Osteoblast (primary cell): ENCODE results near the gene CMKLR1. TPM values are rescaled to one million over a fixed set of nuclear protein-coding genes. Genes with fewer than 3 reads are reported as not detected.

Experiments
- DNase-seq: peaks from one replicate; pipeline ENCODE4 v3.0.0; 2011; ENCODE audit warnings: low spot score, mixed read lengths; ENCODE audit not compliant: insufficient read length; ENCODE audit errors: missing footprints
- H2AFZ ChIP-seq: 2 replicates; pipeline ENCODE4 v1.6.0; 2011; ENCODE audit warnings: mild to moderate bottlenecking, low read length
- H3K27ac ChIP-seq: 2 replicates; pipeline ENCODE4 v1.5.1; 2011; ENCODE audit warnings: mild to moderate bottlenecking, low read depth, low read length, moderate library complexity
- H3K27me3 ChIP-seq: 2 replicates; pipeline ENCODE4 v1.6.0; 2012; ENCODE audit warnings: mild to moderate bottlenecking, control low read depth, inconsistent platforms, low read length, moderate library complexity; ENCODE audit not compliant: insufficient read depth
- H3K36me3 ChIP-seq: 2 replicates; pipeline ENCODE4 v1.5.1; 2011; ENCODE audit warnings: mild to moderate bottlenecking, low read length, control low read depth, moderate library complexity; ENCODE audit not compliant: insufficient read depth
- H3K4me1 ChIP-seq: 2 replicates; pipeline ENCODE4 v1.5.1; 2011; ENCODE audit warnings: mild to moderate bottlenecking, low read length, control low read depth, moderate library complexity; ENCODE audit not compliant: insufficient read depth
- H3K4me2 ChIP-seq: 2 replicates; pipeline ENCODE4 v1.6.0; 2011; ENCODE audit warnings: mild to moderate bottlenecking, low read length; ENCODE audit not compliant: insufficient read depth
- H3K4me3 ChIP-seq: fragments of 200-600 bp; sonication (generic); 3 replicates; pipeline ENCODE4 v1.5.1; 2012; ENCODE audit warnings: mild to moderate bottlenecking, low read length, inconsistent platforms; ENCODE audit not compliant: insufficient read depth
- H3K79me2 ChIP-seq: 2 replicates; pipeline ENCODE4 v1.6.0; 2012; ENCODE audit warnings: mild to moderate bottlenecking, low read length, control low read depth, inconsistent platforms; ENCODE audit not compliant: insufficient read depth
- H3K9me3 ChIP-seq: 2 replicates; pipeline ENCODE4 v1.5.1; 2011; ENCODE audit warnings: low read depth, low read length, control low read depth
- H4K20me1 ChIP-seq: 2 replicates; pipeline ENCODE4 v1.6.0; 2012; ENCODE audit warnings: mild to moderate bottlenecking, low read length, control low read depth; ENCODE audit not compliant: insufficient read depth
- CTCF ChIP-seq: IDR thresholded peaks from 2 replicates; pipeline ENCODE4 v1.5.1; 2011; ENCODE audit warnings: mild to moderate bottlenecking, low read depth, low read length, moderate library complexity; ENCODE audit errors: extremely low read depth
- total RNA-seq: library from RNA; depleted of rRNA; stranded (reverse); fragments of >200 nt; gene quantifications from 2 replicates; pipeline ENCODE4 v1.2.3, GENCODE V29; 2012

The CMKLR1 gene
- total RNA-seq, 1 donor: 9.8 TPM

GRCh38 chr12:108298761-108299275, 40.3 kb downstream of the CMKLR1 start:
- no peak overlapping the region for H3K4me3 ChIP-seq
- TF ChIP-seq CTCF: no peak
- no peak for DNase-seq
- peaks cover 16% of the 10 kb centered on the region for H3K4me1 ChIP-seq
- no peaks in the 10 kb centered on the region for H3K36me3 ChIP-seq
- no peak overlapping the region for H3K27ac ChIP-seq
- H3K4me2 ChIP-seq: no peak overlapping the region
- H3K27me3 ChIP-seq: no peaks in the 10 kb centered on the region
- H4K20me1 ChIP-seq: peaks cover 4% of the 10 kb centered on the region
- no peaks in the 10 kb centered on the region for H3K9me3 ChIP-seq
- H2AFZ ChIP-seq: no peak overlapping the region
- no peaks in the 10 kb centered on the region for H3K79me2 ChIP-seq

DNA sequence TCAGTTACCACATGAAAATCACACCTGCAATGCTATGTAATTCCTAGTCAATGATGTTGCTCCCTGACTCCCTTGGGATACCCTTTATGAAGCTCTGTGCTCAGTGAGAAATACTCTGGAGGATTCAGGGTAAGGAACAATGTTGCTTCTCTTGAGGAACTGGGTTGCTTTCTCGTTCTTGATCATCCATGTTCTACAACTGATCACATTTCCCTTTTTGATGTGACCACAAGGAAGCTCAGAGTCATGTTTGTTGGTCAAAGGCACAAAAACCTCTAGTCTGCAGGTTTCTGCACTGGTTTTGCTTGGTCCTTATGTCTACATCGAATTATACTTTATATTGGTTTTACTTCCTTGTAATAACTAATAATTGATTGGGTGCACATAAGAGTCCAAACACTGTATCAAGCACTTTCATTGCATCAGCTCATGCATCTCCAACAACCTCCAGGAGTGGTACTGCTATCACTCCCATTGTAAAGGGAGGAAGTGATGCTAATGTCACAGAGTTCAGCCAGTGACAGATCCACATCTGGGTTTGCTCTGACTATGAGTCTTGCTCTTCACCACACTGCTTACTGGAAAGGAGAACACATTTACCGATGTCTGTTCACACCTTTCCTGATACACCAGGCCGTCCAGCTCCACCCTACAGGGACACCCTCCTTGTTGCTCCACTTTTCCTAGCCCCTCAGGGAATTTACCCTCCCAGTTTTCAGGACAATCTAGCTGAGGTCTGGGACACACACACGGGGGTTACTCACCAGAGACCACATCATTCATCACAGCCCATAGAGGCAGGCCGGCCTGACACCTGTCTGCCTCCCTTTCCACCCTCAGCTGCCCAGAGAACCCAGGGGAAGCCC, 41.0 kb downstream of the CMKLR1 start:
- H3K4me3 ChIP-seq: no peak overlapping the region
- H2AFZ ChIP-seq: no peak overlapping the region
- no peak overlapping the region for H3K27ac ChIP-seq
- no peaks in the 10 kb centered on the region for H3K79me2 ChIP-seq
- H4K20me1 ChIP-seq: peaks cover 7% of the 10 kb centered on the region
- no peaks in the 10 kb centered on the region for H3K9me3 ChIP-seq
- H3K36me3 ChIP-seq: no peaks in the 10 kb centered on the region
- no peak for TF ChIP-seq CTCF
- peaks cover 9% of the 10 kb centered on the region for H3K4me1 ChIP-seq
- H3K27me3 ChIP-seq: no peaks in the 10 kb centered on the region
- DNase-seq: no peak
- no peak overlapping the region for H3K4me2 ChIP-seq

GRCh38 chr12:108297424-108297823, 41.7 kb downstream of the CMKLR1 start:
- Histone ChIP-seq H3K4me2 (no peak overlapping the region), H3K36me3 (peaks cover 3% of the 10 kb centered on the region), H3K4me3 (no peak overlapping the region), H4K20me1 (peaks cover 7% of the 10 kb centered on the region), H2AFZ (no peak overlapping the region), H3K4me1 (peaks cover 2% of the 10 kb centered on the region), H3K9me3 (no peaks in the 10 kb centered on the region), H3K27me3 (no peaks in the 10 kb centered on the region), H3K27ac (no peak overlapping the region), H3K79me2 (no peaks in the 10 kb centered on the region)
- TF ChIP-seq CTCF: no peak
- DNase-seq: no peak

- no peaks in the 10 kb centered on the region for H3K79me2 ChIP-seq
- no peak overlapping the region for H3K4me2 ChIP-seq
- H3K4me1 ChIP-seq: no peaks in the 10 kb centered on the region
- no peaks in the 10 kb centered on the region for H3K27me3 ChIP-seq
- no peak overlapping the region for H3K4me3 ChIP-seq
- H3K9me3 ChIP-seq: no peaks in the 10 kb centered on the region
- peaks cover 7% of the 10 kb centered on the region for H4K20me1 ChIP-seq
- H3K27ac ChIP-seq: no peak overlapping the region
- no peak for DNase-seq
- TF ChIP-seq CTCF: no peak
- no peak overlapping the region for H2AFZ ChIP-seq
- H3K36me3 ChIP-seq: peaks cover 8% of the 10 kb centered on the region
Measured at GRCh38 chr12:108296945-108297344, 42.2 kb downstream of the CMKLR1 start.
